NCI-H2196 (cell line): ENCODE data around the gene NLRP9.
A peak's percentile ranks its signal among the peaks of the same experiment; 100 is the strongest.

Source experiments
- DNase-seq: peaks from one replicate; lab custom pipeline; 2025; ENCODE audit not compliant: unreplicated experiment; lab: John Stamatoyannopoulos, UW

NLRP9 gene

DNA sequence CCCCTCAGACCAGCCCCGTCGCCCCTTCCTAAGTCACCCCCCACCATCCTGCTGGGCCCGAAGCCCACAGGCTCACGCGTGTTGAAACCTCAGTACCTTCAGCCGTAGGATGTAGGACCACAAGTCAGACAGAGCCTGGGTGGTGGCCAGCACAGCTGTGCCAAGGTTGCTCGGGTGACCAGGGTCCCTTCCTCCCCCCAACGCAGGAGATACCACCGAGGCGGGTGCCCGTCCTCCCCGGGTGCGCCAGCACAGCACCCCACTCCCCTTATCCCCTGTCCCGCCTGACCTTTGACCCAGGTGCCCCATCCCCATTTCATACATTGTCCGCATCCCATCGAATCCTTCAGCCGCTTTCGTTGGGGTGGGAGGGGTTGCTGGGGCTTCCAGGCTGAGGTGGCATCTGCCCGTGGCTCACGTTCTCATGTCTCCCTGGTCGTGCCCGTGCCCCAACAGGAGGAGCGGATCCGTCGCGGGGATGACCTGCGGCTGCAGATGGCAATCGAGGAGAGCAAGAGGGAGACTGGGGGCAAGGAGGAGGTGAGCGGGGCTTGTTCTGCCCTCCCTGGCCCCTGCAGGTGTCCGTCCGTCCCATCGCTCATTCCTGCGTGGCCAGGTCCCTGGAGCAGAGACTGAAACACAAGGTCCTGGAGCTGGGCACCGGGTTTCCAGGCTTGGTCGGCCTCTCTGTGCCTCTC lies 48.6 kb downstream of the NLRP9 start:
- DNase-seq, result no peak

DNA sequence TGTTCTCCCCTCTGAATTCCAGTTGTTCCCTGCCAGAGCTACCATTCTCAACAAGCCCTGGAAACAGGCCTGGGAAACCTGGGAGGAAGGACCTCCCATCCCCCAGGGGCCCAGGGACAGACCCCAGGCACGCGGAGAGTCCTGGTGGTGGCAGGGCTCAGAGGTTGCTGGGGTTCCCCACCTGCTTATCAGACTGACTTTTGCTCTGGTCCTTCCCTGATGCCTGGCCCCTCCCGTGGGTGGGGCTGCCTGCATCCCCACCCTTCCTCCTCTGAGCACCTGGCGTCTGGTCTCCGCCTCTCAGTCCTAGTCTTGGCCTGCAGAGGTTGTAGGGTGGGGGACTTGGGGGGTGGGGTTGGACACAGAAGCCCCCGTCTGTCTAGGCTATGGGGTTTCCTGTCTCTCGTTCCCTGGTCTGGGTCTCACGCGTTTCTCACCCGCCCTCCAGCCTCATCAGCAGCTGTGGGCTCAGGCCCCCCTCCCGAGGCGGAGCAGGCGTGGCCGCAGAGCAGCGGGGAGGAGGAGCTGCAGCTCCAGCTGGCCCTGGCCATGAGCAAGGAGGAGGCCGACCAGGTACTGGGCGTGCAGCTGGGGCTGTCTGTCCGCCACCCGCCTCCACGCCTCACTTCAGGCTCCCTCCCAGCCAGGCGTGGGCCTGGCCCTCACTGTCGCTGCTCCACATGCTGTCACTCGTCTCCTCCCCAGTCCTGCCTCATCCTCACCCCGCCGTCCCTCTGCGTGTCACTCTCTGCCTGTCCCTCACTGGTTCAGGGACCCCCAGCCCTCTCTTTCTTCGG lies 49.6 kb downstream of the NLRP9 start:
- peak; percentile 81 for DNase-seq

DNA sequence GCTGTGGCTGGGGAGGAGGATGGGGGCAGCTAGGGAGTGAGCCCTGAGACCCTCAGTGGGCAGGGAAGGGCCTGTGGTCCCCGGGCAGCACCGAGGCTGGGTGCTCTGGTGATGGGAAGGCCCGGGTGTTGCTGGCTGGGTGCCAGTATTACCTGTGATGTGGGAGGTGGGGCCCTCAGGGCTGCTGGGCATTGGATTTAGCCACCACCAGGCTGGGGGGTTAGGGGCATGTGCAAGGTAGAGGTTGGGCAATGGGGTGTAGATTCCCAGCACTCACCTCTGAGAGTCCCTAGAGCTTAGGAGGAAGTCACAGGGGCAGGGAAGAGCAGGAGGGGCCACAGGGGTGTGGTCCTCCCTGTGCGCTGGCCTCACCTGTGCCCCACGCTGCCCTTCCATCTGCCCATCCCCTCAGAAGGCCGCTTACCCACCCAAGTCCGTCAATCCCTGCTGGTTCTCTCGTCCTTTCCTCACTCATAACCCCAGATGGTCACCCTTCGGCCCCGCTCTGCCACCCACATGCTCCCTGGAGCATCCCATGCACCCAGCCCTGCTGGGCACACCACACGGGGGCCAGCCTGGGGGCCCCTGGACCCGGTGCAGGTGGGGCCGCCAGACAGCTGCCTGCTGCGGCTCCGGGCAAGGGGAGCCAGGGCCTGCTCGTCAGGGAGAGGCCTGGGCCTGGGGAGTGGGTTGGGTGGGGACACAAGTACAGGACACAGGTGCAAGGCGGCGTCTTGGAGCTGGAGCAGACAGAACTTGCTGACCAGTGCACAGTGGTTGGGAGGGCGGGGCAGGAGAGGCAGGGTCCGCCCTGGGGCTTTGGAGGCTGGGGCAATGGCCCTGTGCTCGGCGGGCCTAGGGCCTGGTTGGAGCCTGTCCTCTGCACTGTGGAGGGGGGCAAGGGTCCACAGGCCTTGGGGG lies 50.7 kb downstream of the NLRP9 start:
- DNase-seq, result no peak

DNA sequence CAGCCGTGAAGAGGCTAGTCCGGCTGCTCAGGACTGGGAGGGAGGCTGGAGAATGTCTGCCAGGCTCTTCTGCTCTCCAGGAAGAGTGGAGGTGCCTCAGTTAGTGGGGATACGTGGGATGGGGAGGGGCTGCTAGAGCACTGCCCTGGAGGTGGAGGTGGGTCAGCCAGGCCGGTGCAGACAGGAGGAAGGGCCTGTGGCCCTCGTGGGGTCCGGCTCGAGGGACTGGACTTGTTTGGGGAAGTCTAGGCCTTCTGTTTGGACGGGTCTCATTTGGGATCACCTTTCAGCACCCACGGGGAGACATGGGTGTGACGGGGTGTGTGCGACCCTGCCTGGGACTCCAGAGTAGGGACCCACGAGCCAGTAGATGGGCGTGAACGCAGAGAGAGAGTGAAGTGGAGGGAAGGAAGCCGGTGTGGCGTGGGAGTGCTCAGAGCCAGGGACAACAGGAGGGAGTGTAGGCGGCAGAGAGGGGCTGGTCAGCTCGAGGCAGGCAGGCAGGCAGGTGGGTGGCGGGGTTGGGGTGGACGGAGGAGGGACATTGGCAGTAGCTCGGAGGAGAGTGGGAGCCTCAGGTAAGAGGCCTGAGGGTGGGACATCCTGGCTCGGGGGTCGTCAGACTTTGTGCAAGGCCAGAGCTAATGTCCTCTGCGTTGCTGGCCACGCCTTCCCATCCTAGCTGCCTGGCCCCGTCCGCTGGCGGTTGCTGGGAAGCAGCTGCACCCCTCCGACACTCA lies 51.7 kb downstream of the NLRP9 start:
- DNase-seq, result no peak

DNA sequence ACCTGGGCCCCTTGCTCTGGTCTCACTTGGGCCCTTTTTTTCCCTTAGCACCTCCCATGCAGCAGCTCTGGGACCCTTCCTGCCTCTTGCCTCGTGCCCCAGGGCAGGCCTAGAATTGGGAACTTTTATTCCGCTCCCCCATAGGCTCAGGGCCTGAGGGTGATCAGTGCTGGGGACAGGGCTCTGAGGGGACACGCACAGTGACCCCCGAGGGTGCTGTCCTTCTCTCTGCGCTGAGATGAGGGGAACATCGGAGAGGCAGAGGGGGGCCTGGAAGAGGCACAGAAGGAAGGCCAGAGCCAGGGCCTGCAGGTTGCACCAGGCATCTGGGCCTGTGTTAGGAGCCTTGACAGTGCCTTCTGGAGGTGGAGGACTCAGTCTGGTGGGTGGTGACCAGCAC lies 52.4 kb downstream of the NLRP9 start:
- DNase-seq, result no peak

DNA sequence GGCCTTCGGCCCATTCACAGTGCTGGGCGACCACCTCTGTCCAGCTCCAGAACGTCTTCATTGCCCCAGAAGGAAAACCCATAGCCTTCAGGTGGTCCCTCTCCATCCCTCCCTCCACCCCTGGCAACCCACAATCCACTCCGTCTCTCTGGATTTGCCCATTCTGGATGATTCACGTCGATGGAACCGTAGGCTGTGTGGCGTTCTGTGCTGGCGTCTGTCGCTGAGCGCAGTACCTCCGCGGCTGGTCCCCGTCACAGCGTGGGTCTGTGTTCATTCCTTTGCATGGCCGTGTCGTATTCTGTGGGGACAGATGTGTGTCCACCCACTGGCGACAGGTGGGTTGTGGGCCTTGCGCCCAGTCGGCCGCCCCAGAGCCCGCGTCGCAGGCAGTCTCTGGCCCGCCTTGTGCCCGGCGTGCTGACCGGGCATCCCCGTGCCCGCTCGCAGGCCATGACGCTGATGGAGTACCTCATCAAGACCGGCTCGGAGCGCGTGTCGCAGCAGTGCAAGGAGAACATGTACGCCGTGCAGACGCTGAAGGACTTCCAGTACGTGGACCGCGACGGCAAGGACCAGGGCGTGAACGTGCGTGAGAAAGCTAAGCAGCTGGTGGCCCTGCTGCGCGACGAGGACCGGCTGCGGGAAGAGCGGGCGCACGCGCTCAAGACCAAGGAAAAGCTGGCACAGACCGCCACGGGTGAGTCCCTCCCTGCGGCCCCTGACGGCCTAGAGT lies 53.1 kb downstream of the NLRP9 start:
- no peak for DNase-seq

DNA sequence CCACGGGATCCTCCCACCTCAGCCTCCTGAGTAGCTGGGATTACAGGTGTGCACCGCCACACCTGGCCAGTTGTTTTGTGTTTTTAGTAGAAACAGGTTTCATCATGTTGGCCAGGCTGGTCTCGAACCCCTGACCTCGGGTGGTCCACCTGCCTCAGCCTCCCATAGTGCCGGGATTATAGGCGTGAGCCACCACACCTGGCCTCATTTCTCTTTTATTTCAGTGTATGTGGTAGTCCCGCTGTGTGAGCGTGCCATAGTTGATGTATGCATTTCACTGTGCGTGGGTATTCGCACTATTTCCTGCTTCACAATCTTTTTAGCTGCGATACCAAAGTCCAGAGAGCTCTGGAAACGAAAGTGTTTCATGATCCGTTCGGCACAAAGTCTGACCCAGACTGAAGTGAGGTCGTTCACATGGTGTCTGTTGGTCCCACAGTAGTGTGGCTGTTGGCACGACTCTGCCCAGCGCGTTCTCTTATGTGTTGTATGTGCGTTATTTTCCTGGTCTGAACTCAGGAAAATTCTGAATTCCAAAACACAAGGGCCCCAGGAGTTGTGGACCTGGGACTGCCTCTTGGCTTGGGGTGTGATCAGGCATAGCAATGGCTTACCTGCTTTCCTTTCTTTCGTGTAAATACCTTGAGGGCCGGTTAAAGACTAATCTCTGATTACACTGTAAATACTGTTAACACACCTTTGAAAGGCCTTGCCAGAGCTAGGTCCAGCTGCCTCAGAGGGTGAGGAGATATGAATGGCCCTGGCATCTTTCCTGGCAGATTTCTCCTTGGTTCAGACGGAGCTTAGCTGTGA lies 54.5 kb downstream of the NLRP9 start:
- DNase-seq, result peak; percentile 77

DNA sequence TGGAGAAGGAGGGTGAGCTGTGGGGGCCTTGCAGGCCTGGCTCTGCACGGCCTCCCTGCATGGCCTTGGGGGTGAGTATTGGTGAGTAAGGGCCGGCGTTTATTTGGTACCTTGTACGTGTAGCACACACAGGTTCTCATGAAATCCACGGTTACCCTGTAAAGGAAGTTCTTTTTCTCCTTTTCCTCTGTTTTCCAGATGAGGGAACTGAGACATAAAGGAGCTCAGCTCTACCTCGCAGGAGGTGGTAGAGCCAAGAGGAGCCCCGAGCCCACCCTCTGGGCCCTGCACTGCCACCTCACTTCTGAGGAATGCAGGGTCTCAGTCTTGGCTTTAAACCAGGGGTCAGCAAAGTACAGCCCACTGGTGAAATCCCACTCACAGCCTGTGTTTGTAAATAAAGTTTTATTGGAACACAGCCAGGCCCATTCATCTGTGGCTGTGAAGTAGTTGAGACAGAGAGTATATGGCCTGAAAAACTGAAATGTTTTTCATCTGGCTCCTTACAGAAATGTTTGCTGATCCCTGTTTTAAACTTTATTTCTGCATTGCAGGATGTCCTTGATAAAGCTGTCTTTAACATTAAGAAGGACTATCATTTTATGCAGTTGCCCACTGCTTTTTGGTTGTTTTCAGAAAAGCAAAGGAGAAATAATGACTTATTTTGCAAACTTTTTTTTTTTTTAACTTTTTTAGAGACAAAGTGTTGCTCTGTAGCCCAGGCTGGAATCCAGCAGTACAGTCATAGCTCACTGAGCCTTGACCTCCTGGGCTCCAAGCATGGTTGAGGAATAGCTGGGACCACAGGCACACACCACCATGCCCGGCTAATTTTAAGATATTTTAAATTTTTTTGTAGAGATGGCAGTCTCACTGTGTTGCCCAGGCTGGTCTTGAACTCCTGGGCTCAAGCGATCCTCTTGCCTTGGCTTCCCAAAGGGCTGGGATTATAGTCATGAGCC lies 56.8 kb downstream of the NLRP9 start:
- DNase-seq, result no peak

DNA sequence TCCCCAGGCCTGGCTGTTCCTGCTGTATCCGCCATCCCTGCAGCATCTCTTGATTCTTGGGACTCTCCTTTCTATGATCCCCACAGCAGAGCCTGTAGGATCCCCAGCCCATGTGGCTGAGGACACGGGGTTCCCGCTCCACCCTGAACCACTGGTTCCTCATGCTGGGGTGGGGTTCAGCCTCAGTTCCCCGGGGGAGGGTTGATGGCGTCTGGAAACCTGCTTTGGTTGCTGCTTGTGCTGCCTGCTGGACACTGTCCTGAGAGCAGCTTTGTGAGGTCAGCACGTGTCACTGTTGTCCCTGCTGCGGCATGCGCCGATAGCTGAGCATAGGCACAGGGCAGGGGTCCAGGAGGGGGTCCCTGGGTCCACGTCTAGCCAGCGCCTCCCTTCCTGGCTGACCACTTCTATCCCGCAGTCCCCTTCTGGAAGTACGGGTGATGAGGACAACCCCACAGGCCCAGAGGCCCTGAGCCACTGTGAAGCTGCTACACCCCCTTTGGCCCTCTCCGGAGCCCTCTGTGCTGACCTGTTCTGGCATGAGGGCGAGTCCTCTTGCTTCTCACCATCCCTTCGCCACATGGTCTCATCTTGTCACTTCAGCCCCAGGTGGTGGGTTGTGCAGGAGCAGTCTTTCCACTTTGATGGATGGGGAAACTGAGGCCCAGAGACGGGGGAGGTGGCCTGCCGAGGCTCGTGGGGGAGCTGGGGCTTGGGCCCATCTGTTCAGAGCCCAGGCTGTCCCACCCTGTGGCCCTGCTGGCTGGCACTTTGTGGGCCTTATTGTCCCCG lies 57.7 kb downstream of the NLRP9 start:
- DNase-seq, result no peak

DNA sequence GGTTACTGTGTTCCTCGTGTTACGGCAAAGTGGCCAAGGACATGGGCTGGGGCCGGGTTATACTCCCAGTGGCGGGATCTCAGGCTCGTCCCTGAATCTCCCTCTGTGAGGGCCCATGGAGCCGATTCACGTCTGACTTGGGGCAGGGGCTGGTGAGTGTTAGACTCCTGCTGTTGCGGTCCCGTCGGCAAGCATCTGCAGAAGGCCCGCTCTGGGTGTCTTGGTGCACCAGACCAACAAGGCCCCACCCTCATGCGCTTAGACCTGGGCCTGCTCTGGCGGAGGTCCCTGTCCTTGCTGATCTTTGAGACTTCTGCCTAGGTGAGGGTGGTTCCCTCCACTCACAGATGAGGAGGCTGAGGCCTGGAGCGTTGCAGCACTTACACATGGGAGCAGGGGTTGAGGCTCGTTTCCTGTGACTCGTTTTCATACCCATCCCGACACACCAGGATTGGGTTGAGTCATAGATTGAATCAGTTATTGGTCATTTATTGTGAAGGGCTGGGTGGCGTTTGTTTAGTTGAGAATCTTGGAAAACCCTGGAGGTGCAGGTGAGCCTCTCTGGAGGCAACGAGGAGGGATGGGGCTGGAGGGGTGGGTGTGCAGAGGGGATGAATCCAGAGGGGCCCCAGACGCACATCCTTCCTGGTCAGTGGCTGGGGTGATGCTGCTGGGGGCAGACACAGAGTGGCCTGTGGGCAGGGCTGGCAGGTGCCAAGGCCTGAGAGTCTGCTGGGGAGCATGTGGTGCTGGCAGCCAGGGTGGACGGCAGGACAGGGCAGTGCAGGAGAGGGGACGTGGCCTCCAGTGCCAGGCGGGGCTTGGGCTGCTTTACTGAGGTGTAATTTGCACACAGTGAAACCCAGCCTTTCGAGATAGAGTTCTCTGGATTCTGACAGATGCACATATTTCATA lies 58.6 kb downstream of the NLRP9 start:
- DNase-seq, result no peak

DNA sequence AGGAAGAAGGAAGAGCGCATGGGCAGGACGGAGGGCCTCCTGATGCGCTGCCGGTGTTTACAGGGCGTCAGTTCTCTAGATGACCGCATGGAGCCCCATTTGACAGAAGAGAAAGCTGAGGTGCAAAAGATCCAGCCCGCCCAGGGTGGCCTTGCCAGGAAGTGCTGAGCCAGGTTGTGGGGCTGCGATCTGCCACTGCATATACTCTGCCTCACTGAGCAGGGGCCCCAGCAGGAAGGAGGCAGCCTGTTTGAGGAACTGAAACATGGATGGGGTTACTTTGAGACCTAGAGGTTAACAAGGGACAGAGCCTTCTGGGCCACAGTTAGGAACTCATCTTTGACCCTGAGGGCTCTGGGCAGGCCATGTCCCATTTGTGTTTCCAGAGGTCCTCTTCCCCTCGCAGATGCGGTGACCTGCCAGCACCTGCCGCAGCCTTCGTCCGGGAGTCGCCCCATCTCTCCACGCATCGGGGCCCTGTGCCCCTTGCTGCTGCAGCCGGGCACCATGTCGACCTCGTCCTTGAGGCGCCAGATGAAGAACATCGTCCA lies 60.0 kb downstream of the NLRP9 start:
- DNase-seq, result no peak

DNA sequence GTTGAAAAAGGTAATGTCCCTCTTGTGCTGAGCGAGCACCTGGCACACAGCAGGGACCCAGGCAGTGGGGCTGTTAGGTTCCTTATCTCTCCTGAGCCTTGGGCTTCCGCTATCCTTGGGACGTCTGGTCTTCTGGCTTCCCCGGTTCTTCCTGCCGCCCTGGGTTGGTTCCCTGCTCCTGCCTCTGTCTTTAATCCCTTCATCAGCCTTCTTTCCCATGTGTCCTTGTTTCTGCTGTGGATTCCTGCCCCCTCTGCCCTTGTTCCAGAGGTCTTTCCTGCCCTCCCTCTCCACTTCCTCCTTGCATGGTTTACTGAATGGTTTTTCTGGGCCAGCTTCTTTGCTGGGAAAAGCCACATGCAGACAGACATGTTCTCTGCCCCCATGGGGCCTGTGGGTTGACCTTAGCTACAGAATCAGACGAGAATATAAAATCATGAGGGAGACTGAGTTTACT lies 60.6 kb downstream of the NLRP9 start:
- DNase-seq, result no peak

DNA sequence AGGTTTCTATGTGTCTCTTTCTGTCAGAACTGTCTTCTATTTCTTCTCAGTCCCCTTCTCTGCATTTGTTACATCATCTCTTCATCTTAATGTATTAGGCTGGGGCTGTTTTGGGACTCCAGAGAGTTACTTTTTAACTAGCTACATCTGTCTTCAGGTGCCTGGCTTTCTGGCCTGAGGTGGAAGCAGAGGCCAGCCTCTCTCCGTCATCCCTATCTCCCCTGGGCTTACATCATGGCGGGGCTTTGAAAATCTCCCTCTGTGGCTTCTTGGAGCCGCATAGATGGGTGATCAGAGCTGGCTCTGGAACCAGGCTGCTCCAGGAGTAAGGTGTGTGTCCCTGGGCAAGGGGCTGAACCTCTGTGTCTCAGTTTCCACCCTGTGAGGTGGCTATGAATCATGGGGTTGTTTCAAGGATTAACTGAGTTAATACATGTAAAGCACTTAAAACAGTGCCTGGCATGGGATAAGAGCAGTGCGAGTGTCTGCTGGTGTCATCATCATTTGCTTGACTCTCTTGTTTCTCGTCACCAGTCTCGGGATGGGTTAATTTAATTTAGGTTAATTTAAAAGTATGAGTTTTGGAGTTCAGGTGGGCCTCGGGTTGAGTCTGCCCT lies 61.2 kb downstream of the NLRP9 start:
- no peak for DNase-seq

DNA sequence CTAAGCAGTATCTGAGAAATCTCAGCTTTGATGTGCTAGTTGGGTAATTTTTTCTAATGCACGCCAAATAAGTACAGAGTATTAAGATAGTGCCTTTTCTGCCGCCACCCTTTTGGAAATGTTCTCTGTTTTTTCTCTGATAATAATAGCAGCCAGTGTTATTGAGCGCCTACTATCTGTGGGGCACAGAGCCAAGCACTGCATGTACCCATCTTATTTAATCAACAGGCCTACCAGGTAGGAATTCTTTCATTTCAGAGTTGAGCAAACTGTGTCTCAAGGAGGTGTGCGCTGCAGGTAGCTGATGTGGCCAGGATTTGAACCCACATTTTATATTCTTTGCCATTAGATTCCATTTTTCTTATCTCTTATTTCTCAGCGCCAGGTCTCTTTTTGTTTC lies 61.8 kb downstream of the NLRP9 start:
- no peak for DNase-seq

DNA sequence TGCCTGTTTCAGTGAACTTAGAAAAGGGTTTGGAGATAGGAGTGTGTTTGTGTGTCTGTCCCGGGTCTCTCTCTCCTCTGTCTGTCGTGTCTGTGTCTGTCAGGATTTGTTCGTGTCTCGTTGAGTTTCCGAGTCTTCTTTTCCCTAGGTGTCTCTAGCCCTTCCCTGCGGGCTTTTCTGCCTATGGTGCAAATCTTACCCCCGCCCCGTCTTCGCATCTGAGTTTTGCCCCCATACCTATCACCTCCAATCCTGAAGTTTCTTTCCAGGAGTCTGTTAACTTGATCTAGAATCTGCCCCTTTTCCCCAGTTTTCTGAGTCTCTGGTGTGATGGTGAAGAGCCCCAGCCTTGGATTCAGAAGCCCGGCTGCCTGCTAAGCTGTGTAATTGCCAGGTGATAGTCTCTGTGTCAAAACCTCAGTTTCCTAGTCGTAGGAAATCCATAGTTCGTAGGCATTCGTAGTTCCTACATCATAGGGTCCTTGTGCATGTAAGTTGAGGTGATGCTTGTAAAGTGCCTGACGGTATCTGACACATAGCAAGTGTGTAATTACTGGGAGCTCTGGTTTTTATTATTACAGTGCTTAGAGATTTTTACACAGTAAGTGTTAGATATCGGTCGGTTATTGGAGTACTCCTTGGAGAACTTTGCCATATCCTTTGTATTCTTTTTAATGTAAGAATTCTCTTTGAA lies 62.4 kb downstream of the NLRP9 start:
- DNase-seq, result no peak
